Stimulated activated naive CD8-positive, alpha-beta T cell treated with anti-CD3 and anti-CD28 coated beads, Interleukin-15, amount 100 ng/mL, for 72 hours (primary cell): ENCODE measurements around the gene SLC25A22.

Source experiments
- ATAC-seq: fragments of 150-1000 bp; cut with Tn5 transposase; 2 replicates; pipeline ENCODE4 v1.10.0; 2021; ENCODE audit warnings: mild to moderate bottlenecking, moderate library complexity
- DNase-seq, 2 donors: peaks; one replicate each; pipeline ENCODE4 v3.0.0; 2021 to 2022
- H3K27ac Mint-ChIP-seq, 2 donors: one replicate each; pipeline ENCODE4 v1.8.0; 2022; ENCODE audit warnings: mild to moderate bottlenecking in 2 of 2, mixed read lengths in 2 of 2, moderate library complexity in 2 of 2
- H3K27me3 Mint-ChIP-seq: one replicate; pipeline ENCODE4 v1.8.0; 2022; ENCODE audit warnings: mixed read lengths
- H3K4me1 Mint-ChIP-seq: one replicate; pipeline ENCODE4 v1.8.0; 2022; ENCODE audit warnings: mild to moderate bottlenecking, mixed read lengths
- H3K4me3 Mint-ChIP-seq, 2 donors: one replicate each; pipeline ENCODE4 v1.8.0; 2022; ENCODE audit warnings: mild to moderate bottlenecking in 2 of 2, mixed read lengths in 2 of 2, moderate library complexity in 1 of 2
- H3K9me3 Mint-ChIP-seq, 2 donors: one replicate each; pipeline ENCODE4 v1.8.0; 2022; ENCODE audit warnings: mixed read lengths in 2 of 2

Gene SLC25A22

GRCh38 chr11:746289-747157 is 51.6 kb downstream of the SLC25A22 start:
- ATAC-seq = peak; percentile 69
- Mint-ChIP-seq H3K4me1 (peaks cover 28% of the 10 kb centered on the region), H3K4me3 (peak overlapping the region; percentile 87 to 89), H3K9me3 (no peaks in the 10 kb centered on the region), H3K27me3 (no peaks in the 10 kb centered on the region), H3K27ac (peak overlapping the region; percentile 65 to 93)
- DNase-seq = no peak

GRCh38 chr11:745428-745827 is 52.7 kb downstream of the SLC25A22 start:
- no peak for DNase-seq
- ATAC-seq = no peak
- Mint-ChIP-seq H3K4me3 (no peak overlapping the region), H3K9me3 (no peaks in the 10 kb centered on the region), H3K27me3 (no peaks in the 10 kb centered on the region), H3K4me1 (peaks cover 28% of the 10 kb centered on the region), H3K27ac (no peak overlapping the region)

GRCh38 chr11:742571-743201 is 55.4 kb downstream of the SLC25A22 start:
- Mint-ChIP-seq H3K9me3 (no peaks in the 10 kb centered on the region), H3K4me1 (peaks cover 10% of the 10 kb centered on the region), H3K27ac (no peak overlapping the region), H3K27me3 (peaks cover 2% of the 10 kb centered on the region), H3K4me3 (no peak overlapping the region)
- DNase-seq = no peak
- no peak for ATAC-seq

- Mint-ChIP-seq H3K9me3 (no peaks in the 10 kb centered on the region), H3K4me3 (no peak overlapping the region), H3K27ac (no peak overlapping the region), H3K4me1 (peaks cover 15% of the 10 kb centered on the region), H3K27me3 (peaks cover 6% of the 10 kb centered on the region)
- DNase-seq = no peak
- no peak for ATAC-seq
Observed at GRCh38 chr11:742156-742546, 55.9 kb downstream of the SLC25A22 start.
